Astrocyte (in vitro differentiated cells and primary cell): ENCODE results near the gene SPSB3. TPM values are rescaled to one million over a fixed set of nuclear protein-coding genes. Genes with fewer than 3 reads are reported as not detected.

Experiments used
- DNase-seq: peaks from one replicate; pipeline ENCODE4 v3.0.0-alpha.2; 2010; ENCODE audit warnings: low read depth
- FAIRE-seq: peaks from 2 replicates; lab custom pipeline; 2011; peaks lifted over from hg19 to GRCh38; lab: Jason Lieb, UNC
- H2AFZ ChIP-seq: 2 replicates; pipeline ENCODE4 v1.6.0; 2012; ENCODE audit warnings: low read depth, low read length, inconsistent platforms
- H3K27ac ChIP-seq: 2 replicates; pipeline ENCODE4 v1.5.1; 2011; ENCODE audit warnings: low read depth, low read length, inconsistent platforms
- H3K27me3 ChIP-seq: 2 replicates; pipeline ENCODE4 v1.6.0; 2011; ENCODE audit warnings: low read length, inconsistent platforms; ENCODE audit not compliant: insufficient read depth
- H3K36me3 ChIP-seq: 2 replicates; pipeline ENCODE4 v1.5.1; 2011; ENCODE audit warnings: low read length, inconsistent platforms; ENCODE audit not compliant: insufficient read depth
- H3K4me1 ChIP-seq: 2 replicates; pipeline ENCODE4 v1.5.1; 2011; ENCODE audit warnings: low read length, inconsistent platforms; ENCODE audit not compliant: insufficient read depth
- H3K4me2 ChIP-seq: 2 replicates; pipeline ENCODE4 v1.6.0; 2012; ENCODE audit warnings: low read length, inconsistent platforms
- H3K4me3 ChIP-seq: 2 replicates; pipeline ENCODE4 v1.5.1; 2011; ENCODE audit warnings: low read depth, mild to moderate bottlenecking, low read length, inconsistent platforms; ENCODE audit not compliant: insufficient read depth
- H3K79me2 ChIP-seq: 2 replicates; pipeline ENCODE4 v1.6.0; 2012; ENCODE audit warnings: mild to moderate bottlenecking, low read length, inconsistent platforms; ENCODE audit not compliant: insufficient read depth
- H3K9ac ChIP-seq: 2 replicates; pipeline ENCODE4 v1.6.0; 2012; ENCODE audit warnings: mild to moderate bottlenecking, low read length, inconsistent platforms
- H3K9me3 ChIP-seq: 2 replicates; pipeline ENCODE4 v1.5.1; 2012; ENCODE audit warnings: low read depth, mild to moderate bottlenecking, low read length, inconsistent platforms; ENCODE audit not compliant: insufficient read depth
- H4K20me1 ChIP-seq: 2 replicates; pipeline ENCODE4 v1.6.0; 2012; ENCODE audit warnings: low read length, inconsistent platforms; ENCODE audit not compliant: insufficient read depth
- H3K27ac Mint-ChIP-seq: one replicate; pipeline ENCODE4 v1.8.0; 2021; ENCODE audit warnings: mild to moderate bottlenecking, mixed read lengths; ENCODE audit not compliant: unreplicated experiment
- H3K27me3 Mint-ChIP-seq: one replicate; pipeline ENCODE4 v1.8.0; 2021; ENCODE audit warnings: low read depth, mixed read lengths; ENCODE audit not compliant: unreplicated experiment
- H3K36me3 Mint-ChIP-seq: one replicate; pipeline ENCODE4 v1.8.0; 2021; ENCODE audit warnings: low read depth, mixed read lengths; ENCODE audit not compliant: unreplicated experiment
- H3K4me1 Mint-ChIP-seq: one replicate; pipeline ENCODE4 v1.8.0; 2021; ENCODE audit warnings: low read depth, mixed read lengths; ENCODE audit not compliant: unreplicated experiment
- H3K4me3 Mint-ChIP-seq: one replicate; pipeline ENCODE4 v1.8.0; 2021; ENCODE audit warnings: mild to moderate bottlenecking, moderate library complexity, mixed read lengths; ENCODE audit not compliant: unreplicated experiment
- H3K9me3 Mint-ChIP-seq: one replicate; pipeline ENCODE4 v1.8.0; 2021; ENCODE audit warnings: mild to moderate bottlenecking, mixed read lengths; ENCODE audit not compliant: unreplicated experiment
- EZH2 ChIP-seq: IDR thresholded peaks from 2 replicates; pipeline ENCODE4 v1.6.1; 2012; ENCODE audit warnings: mild to moderate bottlenecking, low read length, inconsistent platforms; ENCODE audit not compliant: insufficient read depth
- total RNA-seq: library from RNA; stranded (reverse); gene quantifications from 2 replicates; pipeline ENCODE4 v1.2.1, GENCODE V29; 2021
- TF ChIP-seq, protein P1 (sequence below): IDR thresholded peaks from 2 replicates; pipeline ENCODE4 v1.5.1; 2011; ENCODE audit warnings: low read depth, mild to moderate bottlenecking, inconsistent platforms, low read length, moderate library complexity; ENCODE audit not compliant: insufficient read depth

Gene SPSB3
- total RNA-seq, 1 donor from 2014 or later: 23.3 TPM

DNA sequence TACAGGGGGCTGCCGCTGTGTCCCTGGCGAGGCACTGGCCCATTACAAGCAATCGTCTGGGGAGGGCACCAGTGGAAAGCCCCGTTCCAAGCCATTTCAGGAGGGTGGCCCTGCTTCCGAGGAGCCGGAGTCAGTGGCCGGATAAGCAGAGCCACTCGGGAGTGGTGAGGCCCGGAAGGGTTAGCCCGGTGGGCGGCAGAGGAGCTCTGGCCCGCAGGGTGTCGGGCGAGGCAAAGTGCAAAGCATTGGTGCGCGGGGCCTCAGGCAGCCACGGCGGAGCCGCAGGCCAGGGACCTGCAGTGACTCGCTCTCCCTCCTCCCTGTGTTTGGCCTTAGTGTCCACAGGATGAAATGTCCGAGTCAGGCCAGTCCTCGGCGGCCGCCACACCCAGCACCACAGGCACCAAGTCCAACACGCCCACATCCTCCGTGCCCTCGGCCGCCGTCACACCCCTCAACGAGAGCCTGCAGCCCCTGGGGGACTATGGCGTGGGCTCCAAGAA lies 35.6 kb downstream of the SPSB3 start:
- H4K20me1 ChIP-seq: peaks cover 28% of the 10 kb centered on the region
- H2AFZ ChIP-seq: no peak overlapping the region
- peaks cover 34% of the 10 kb centered on the region for H3K4me1 ChIP-seq
- peak overlapping the region; percentile 83 for H3K4me2 ChIP-seq
- no peaks in the 10 kb centered on the region for H3K27me3 ChIP-seq
- no peak overlapping the region for H3K4me3 ChIP-seq
- Mint-ChIP-seq H3K9me3 (no peaks in the 10 kb centered on the region), H3K4me1 (peaks cover 19% of the 10 kb centered on the region), H3K4me3 (no peak overlapping the region), H3K36me3 (peaks cover 10% of the 10 kb centered on the region), H3K27ac (no peak overlapping the region), H3K27me3 (no peaks in the 10 kb centered on the region)
- H3K9me3 ChIP-seq: no peaks in the 10 kb centered on the region
- H3K36me3 ChIP-seq: peaks cover 11% of the 10 kb centered on the region
- peaks cover 12% of the 10 kb centered on the region for H3K79me2 ChIP-seq
- H3K27ac ChIP-seq: peak overlapping the region; percentile 99
- DNase-seq (peak; percentile 69), FAIRE-seq (no peak)
- peak overlapping the region; percentile 88 for H3K9ac ChIP-seq
- TF ChIP-seq EZH2: no peak
- TF ChIP-seq, protein P1, sequence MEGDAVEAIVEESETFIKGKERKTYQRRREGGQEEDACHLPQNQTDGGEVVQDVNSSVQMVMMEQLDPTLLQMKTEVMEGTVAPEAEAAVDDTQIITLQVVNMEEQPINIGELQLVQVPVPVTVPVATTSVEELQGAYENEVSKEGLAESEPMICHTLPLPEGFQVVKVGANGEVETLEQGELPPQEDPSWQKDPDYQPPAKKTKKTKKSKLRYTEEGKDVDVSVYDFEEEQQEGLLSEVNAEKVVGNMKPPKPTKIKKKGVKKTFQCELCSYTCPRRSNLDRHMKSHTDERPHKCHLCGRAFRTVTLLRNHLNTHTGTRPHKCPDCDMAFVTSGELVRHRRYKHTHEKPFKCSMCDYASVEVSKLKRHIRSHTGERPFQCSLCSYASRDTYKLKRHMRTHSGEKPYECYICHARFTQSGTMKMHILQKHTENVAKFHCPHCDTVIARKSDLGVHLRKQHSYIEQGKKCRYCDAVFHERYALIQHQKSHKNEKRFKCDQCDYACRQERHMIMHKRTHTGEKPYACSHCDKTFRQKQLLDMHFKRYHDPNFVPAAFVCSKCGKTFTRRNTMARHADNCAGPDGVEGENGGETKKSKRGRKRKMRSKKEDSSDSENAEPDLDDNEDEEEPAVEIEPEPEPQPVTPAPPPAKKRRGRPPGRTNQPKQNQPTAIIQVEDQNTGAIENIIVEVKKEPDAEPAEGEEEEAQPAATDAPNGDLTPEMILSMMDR: no peak

DNA sequence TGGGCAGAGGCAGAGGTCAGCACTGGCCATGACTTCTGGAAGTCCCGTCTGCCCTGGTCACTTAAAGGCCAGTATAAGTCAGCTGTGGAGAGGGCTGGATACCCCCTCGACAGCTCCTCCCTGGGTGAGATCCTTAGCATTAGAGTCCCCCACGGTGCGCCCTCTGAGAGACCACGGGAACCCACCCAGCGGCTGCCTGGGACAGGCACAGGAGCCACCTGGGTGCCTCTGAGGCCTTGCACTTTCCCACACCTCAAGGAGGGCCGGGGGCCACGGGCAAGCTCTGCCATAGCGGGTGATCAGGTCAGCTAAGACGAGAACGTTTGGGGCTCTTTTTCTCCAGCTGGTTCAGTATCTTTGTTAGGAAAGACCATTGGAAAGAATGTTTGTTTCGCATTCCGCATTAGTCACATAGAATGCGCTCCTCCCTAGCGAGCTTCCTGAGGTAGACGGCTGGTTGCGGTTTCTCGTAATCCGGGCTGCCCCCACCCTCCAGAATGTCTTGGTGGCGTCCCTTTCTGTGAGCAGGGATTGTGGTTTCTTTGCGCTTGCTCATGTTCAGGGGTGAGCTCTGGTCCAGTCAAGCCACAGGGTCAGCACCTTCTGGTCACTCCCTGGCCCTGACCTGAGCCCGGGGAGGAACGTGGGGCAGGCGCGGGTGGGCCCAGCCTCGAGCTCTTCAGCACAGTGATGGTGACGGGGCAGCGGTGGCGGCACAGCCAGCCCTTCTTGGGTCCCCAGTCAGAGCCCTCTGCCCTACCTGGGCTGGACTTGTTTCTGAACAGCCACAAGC lies 36.3 kb downstream of the SPSB3 start:
- Mint-ChIP-seq H3K4me3 (peak overlapping the region; percentile 54), H3K27me3 (no peaks in the 10 kb centered on the region), H3K36me3 (peaks cover 6% of the 10 kb centered on the region), H3K4me1 (peaks cover 19% of the 10 kb centered on the region), H3K27ac (peak overlapping the region; percentile 98), H3K9me3 (no peaks in the 10 kb centered on the region)
- no peak for TF ChIP-seq EZH2
- TF ChIP-seq, protein P1: no peak
- H3K4me2 ChIP-seq: peak overlapping the region; percentile 83
- H2AFZ ChIP-seq: no peak overlapping the region
- peaks cover 34% of the 10 kb centered on the region for H3K4me1 ChIP-seq
- peak overlapping the region; percentile 99 for H3K27ac ChIP-seq
- H4K20me1 ChIP-seq: peaks cover 25% of the 10 kb centered on the region
- H3K9me3 ChIP-seq: no peaks in the 10 kb centered on the region
- H3K4me3 ChIP-seq: peak overlapping the region; percentile 44
- peak overlapping the region; percentile 88 for H3K9ac ChIP-seq
- peaks cover 9% of the 10 kb centered on the region for H3K79me2 ChIP-seq
- peak; percentile 86 for FAIRE-seq
- DNase-seq: peak; percentile 97
- H3K36me3 ChIP-seq: peaks cover 7% of the 10 kb centered on the region
- H3K27me3 ChIP-seq: no peaks in the 10 kb centered on the region
